GM23248 (cell line): ENCODE measurements around the gene KREMEN1. TPM values are rescaled to one million over a fixed set of nuclear protein-coding genes. Genes with fewer than 3 reads are reported as not detected.

Experiments
- DNase-seq: peaks from one replicate; pipeline ENCODE4 v3.0.0-alpha.2; 2015
- H2AFZ ChIP-seq: fragments of 200-600 bp; sonication (generic); 2 replicates; pipeline ENCODE4 v1.6.1; 2016; ENCODE audit warnings: antibody characterized with exemption
- H3F3A ChIP-seq: fragments of 200-600 bp; sonication (generic); 2 replicates; pipeline ENCODE4 v1.6.1; 2016; ENCODE audit warnings: mild to moderate bottlenecking, antibody characterized with exemption, mixed run types; ENCODE audit not compliant: insufficient read depth
- H3K27ac ChIP-seq: fragments of 200-600 bp; sonication (generic); 2 replicates; pipeline ENCODE4 v1.5.1; 2016; ENCODE audit warnings: mild to moderate bottlenecking
- H3K27me3 ChIP-seq: fragments of 200-600 bp; sonication (generic); replicated peaks from 2 replicates; pipeline ENCODE4 v1.6.1; 2016; ENCODE audit warnings: mild to moderate bottlenecking; ENCODE audit not compliant: insufficient read depth
- H3K36me3 ChIP-seq: fragments of 200-600 bp; sonication (generic); 2 replicates; pipeline ENCODE4 v1.6.1; 2016; ENCODE audit warnings: low read depth, mild to moderate bottlenecking
- H3K4me1 ChIP-seq: fragments of 200-600 bp; sonication (generic); 2 replicates; pipeline ENCODE4 v1.6.1; 2016; ENCODE audit warnings: mild to moderate bottlenecking; ENCODE audit not compliant: insufficient read depth
- H3K4me2 ChIP-seq: fragments of 200-600 bp; sonication (generic); one replicate; pipeline ENCODE4 v1.6.1; 2016; ENCODE audit warnings: mild to moderate bottlenecking; ENCODE audit not compliant: unreplicated experiment
- H3K4me3 ChIP-seq: fragments of 200-600 bp; sonication (generic); 2 replicates; pipeline ENCODE4 v1.5.1; 2016; ENCODE audit warnings: mild to moderate bottlenecking
- H3K79me2 ChIP-seq: fragments of 200-600 bp; sonication (generic); 2 replicates; pipeline ENCODE4 v1.6.1; 2016; ENCODE audit warnings: mild to moderate bottlenecking; ENCODE audit not compliant: insufficient read depth
- H3K9ac ChIP-seq: fragments of 200-600 bp; sonication (generic); 2 replicates; pipeline ENCODE4 v1.6.1; 2016; ENCODE audit warnings: mild to moderate bottlenecking
- H3K9me2 ChIP-seq: fragments of 200-600 bp; sonication (generic); 2 replicates; pipeline ENCODE4 v1.6.1; 2016; ENCODE audit warnings: mixed run types, mild to moderate bottlenecking, moderate library complexity; ENCODE audit not compliant: insufficient read depth
- H3K9me3 ChIP-seq: fragments of 200-600 bp; sonication (generic); one replicate; pipeline ENCODE4 v1.6.1; 2017; ENCODE audit warnings: low read depth
- H4K20me1 ChIP-seq: fragments of 200-600 bp; sonication (generic); 2 replicates; pipeline ENCODE4 v1.6.0; 2016; ENCODE audit not compliant: insufficient read depth
- EZH2 ChIP-seq: fragments of 200-600 bp; sonication (generic); IDR thresholded peaks from 2 replicates; pipeline ENCODE4 v1.6.1; 2018; ENCODE audit warnings: antibody characterized with exemption, mild to moderate bottlenecking; ENCODE audit not compliant: insufficient read depth, poor library complexity, severe bottlenecking
- EZH2phosphoT487 ChIP-seq: fragments of 200-600 bp; sonication (generic); IDR thresholded peaks from 2 replicates; pipeline ENCODE4 v1.6.1; 2018; ENCODE audit warnings: antibody characterized with exemption, moderate library complexity, mild to moderate bottlenecking, low read depth; ENCODE audit not compliant: insufficient read depth
- WGBS, 2 experiments: methylation state at CpG; one replicate each; pipeline ENCODE4 v1.1.6; 2015 to 2017; ENCODE audit warnings: low lambda C conversion rate in 2 of 2, low coverage in 1 of 2; ENCODE audit errors: missing lambda C conversion rate in 2 of 2; 5-methylcytosine and 5-hydroxymethylcytosine counted together
- in situ Hi-C: fragments of 300-500 bp; cut with MboI; formaldehyde crosslinking; loops from 2 replicates; pipeline ENCODE4 v1.15.0; 2020
- polyA plus RNA-seq: library from polyadenylated mRNA; unstranded; fragments of >200 nt; fragmentation: Nextera tagmentation; extraction: Ambion mirVana; gene quantifications from 2 replicates; pipeline ENCODE4 v1.2.1, GENCODE V29; 2016
- total RNA-seq: library from RNA; depleted of rRNA; stranded (reverse); fragments of >200 nt; shearing (Covaris generic); gene quantifications from 2 replicates; pipeline ENCODE4 v1.2.3, GENCODE V29; 2014

The KREMEN1 gene
- total and polyA plus RNA-seq, 2 experiments from 2014 or later, result 4.3 to 4.4 TPM

DNA sequence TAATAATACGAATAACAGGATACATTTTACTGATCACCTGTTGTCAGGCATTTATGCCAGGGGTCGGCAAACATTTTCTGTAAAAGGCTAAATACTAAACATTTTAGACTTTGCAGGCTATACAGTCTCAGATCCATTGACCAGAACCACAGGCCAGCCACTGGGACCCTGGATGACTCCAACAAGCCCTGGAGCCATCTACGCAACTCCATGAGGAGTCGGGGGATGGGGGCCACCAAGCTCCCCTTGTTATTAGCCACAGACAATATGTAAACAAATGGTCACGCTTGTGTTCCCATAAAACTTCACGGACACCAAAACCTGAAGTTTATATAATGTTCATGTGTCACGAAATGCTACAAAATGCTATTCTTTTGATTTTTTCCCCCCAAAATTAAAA, 78.5 kb downstream of the KREMEN1 start:
- no peak for DNase-seq
- no peaks in the 10 kb centered on the region for H3K9me3 ChIP-seq
- H3F3A ChIP-seq, result no peaks in the 10 kb centered on the region
- no peaks in the 10 kb centered on the region for H3K79me2 ChIP-seq
- no peaks in the 10 kb centered on the region for H4K20me1 ChIP-seq
- H3K36me3 ChIP-seq, result no peaks in the 10 kb centered on the region
- no peak overlapping the region for H3K4me2 ChIP-seq
- no peak overlapping the region for H3K4me3 ChIP-seq
- H3K9me2 ChIP-seq, result no peaks in the 10 kb centered on the region
- in situ Hi-C loops, result no loop called here
- H3K27me3 ChIP-seq, result no peaks in the 10 kb centered on the region
- no peak overlapping the region for H2AFZ ChIP-seq
- TF ChIP-seq EZH2 (no peak), EZH2phosphoT487 (no peak)
- no peak overlapping the region for H3K9ac ChIP-seq
- 93 to 96% methylated on average over 7 of the region's 7 CpGs for WGBS, 2 experiments
- H3K27ac ChIP-seq, result no peak overlapping the region
- H3K4me1 ChIP-seq, result no peaks in the 10 kb centered on the region

GRCh38 chr22:29152045-29152953, 79.5 kb downstream of the KREMEN1 start:
- no peak overlapping the region for H3K4me3 ChIP-seq
- H3K27ac ChIP-seq, result no peak overlapping the region
- H3K9me2 ChIP-seq, result no peaks in the 10 kb centered on the region
- no peak for TF ChIP-seq EZH2phosphoT487
- TF ChIP-seq EZH2, result no peak
- no peaks in the 10 kb centered on the region for H3K79me2 ChIP-seq
- H2AFZ ChIP-seq, result no peak overlapping the region
- H4K20me1 ChIP-seq, result no peaks in the 10 kb centered on the region
- H3K27me3 ChIP-seq, result no peaks in the 10 kb centered on the region
- 56 to 59% methylated on average over 12 to 13 of the region's 13 CpGs for WGBS, 2 experiments
- no peaks in the 10 kb centered on the region for H3F3A ChIP-seq
- no peak overlapping the region for H3K4me2 ChIP-seq
- in situ Hi-C loops, result no loop called here
- H3K9me3 ChIP-seq, result no peaks in the 10 kb centered on the region
- H3K36me3 ChIP-seq, result no peaks in the 10 kb centered on the region
- no peaks in the 10 kb centered on the region for H3K4me1 ChIP-seq
- H3K9ac ChIP-seq, result no peak overlapping the region
- no peak for DNase-seq

DNA sequence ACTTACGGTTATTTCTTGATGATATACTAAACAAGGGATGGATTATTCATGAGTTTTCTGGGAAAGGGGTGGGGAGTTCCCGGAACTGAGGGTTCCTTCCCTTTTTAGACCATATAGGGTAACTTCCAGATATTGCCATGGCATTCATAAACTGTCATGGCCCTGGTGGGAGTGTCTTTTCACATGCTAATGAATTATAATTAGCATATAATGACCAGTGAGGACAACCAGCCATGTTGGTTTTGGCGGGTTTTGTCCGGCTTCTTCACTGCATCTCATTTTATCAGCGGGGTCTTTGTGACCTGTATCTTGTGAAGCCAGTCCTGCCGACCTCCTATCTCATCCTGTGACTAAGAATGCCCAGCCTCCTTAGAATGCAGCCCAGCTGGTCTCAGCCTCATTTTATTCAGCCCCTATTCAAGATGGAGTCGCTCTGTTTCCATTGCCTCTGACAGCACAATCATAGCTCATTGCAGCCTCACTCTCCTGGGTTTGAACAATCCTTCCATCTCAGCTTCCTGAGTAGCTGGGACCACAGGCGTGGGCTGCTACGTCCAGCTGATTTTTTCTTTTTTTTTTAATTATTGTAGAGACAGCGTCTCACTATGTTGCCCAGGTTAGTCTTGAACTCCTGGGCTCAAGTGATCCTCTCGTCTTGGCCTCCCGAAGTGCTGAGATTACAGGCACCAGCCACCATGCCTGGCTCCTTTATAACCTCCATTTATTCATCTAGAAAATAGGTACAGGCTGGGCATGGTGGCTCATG, 80.3 kb downstream of the KREMEN1 start:
- Histone ChIP-seq H3K9me2 (no peaks in the 10 kb centered on the region), H2AFZ (no peak overlapping the region), H3K36me3 (no peaks in the 10 kb centered on the region), H3F3A (no peaks in the 10 kb centered on the region), H3K4me1 (no peaks in the 10 kb centered on the region), H3K9ac (no peak overlapping the region), H3K9me3 (no peaks in the 10 kb centered on the region), H3K4me3 (no peak overlapping the region), H3K27ac (no peak overlapping the region), H3K27me3 (no peaks in the 10 kb centered on the region), H3K4me2 (no peak overlapping the region), H3K79me2 (no peaks in the 10 kb centered on the region), H4K20me1 (no peaks in the 10 kb centered on the region)
- WGBS, 2 experiments, result 92% methylated on average over 12 of the region's 12 CpGs
- no peak for DNase-seq
- in situ Hi-C loops, result no loop called here
- no peak for TF ChIP-seq EZH2phosphoT487
- TF ChIP-seq EZH2, result no peak

GRCh38 chr22:29154364-29155048, 81.7 kb downstream of the KREMEN1 start:
- Histone ChIP-seq H3K79me2 (no peaks in the 10 kb centered on the region), H3F3A (no peaks in the 10 kb centered on the region), H3K4me3 (no peak overlapping the region), H3K27me3 (no peaks in the 10 kb centered on the region), H3K4me2 (peak overlapping the region; percentile 20), H3K9ac (no peak overlapping the region), H3K36me3 (no peaks in the 10 kb centered on the region), H3K27ac (no peak overlapping the region), H3K9me3 (no peaks in the 10 kb centered on the region), H3K4me1 (no peaks in the 10 kb centered on the region), H2AFZ (peak overlapping the region; percentile 38), H3K9me2 (no peaks in the 10 kb centered on the region), H4K20me1 (no peaks in the 10 kb centered on the region)
- TF ChIP-seq EZH2phosphoT487 (no peak), EZH2 (no peak)
- peak; percentile 75 for DNase-seq
- in situ Hi-C loops, result no loop called here
- WGBS, 2 experiments, result 15 to 16% methylated on average over 20 to 21 of the region's 21 CpGs
